SH-SY5Y (cell line): ENCODE measurements around the gene LRRC8A.

Experiments
- GATA2 ChIP-seq: IDR thresholded peaks from 2 replicates; pipeline ENCODE4 v1.6.1; 2011; ENCODE audit warnings: mild to moderate bottlenecking, low read depth, low read length
- GATA3 ChIP-seq: IDR thresholded peaks from 2 replicates; pipeline ENCODE4 v1.6.1; 2011; ENCODE audit warnings: low read depth, mild to moderate bottlenecking, low read length, moderate library complexity

DNA sequence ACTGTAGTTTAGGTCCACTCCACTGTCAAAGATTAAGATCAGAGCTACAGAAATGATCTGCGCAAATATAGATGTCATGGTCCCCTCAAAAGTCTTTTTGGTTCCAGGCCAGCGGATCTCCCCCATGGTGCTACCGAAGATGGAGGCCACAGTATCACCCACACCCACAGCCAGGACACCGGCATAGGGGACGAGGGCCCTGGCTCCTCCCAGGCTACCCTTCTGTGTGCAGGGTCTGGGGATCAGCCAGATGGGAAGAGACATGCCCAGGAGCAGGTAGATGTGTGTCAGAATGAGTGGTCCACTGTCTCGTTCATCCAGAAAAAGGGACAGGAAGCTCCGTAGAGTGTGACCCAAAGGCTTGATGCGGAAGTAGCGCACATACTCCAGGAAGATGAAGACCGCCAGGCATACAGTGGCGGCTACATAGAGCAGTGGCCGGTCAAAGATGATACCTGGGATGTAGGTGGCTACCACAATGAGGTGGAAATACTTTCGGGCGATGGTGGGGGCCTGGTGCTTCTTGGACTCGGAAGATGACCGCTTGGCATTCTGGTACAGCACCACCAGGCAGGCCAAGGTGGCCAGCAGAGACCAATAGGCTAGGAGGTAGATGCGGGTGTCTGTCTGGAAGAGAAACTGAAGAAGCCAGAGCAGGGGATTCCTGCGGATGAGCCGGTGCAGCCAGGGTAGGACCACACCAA lies 64.0 kb downstream of the LRRC8A start:
- no peak for TF ChIP-seq GATA3
- no peak for TF ChIP-seq GATA2
